GM12875 (cell line): ENCODE measurements around the gene SDK1.

Source experiments
- H3K4me3 ChIP-seq: one replicate; pipeline ENCODE4 v1.5.1; 2011; ENCODE audit warnings: low read depth, low read length, control low read depth
- CTCF ChIP-seq: IDR thresholded peaks from 2 replicates; pipeline ENCODE4 v1.5.1; 2011; ENCODE audit warnings: low read depth, mild to moderate bottlenecking, control low read depth, inconsistent platforms, low read length, moderate library complexity, borderline replicate concordance; ENCODE audit not compliant: insufficient read depth

SDK1 gene

DNA sequence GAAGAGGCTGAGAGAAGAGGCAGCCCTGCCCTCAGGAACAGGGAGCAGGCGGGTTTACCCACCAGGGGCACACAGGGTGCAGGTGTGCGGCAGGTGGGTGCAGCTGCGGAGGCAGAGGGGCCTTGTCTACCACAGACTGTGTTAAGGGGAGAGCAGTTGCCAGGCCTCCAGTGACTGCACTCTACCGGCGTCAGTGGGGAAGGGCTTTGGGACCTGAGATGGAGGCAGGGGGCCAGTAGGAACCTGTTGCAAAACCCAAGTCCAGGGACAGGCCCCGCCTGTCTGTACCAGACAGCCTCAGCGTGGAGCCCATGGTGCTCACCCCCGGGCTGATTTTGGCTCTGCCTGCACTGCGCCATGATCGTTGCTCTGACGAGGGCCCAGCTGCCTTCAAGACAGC, 873.4 kb downstream of the SDK1 start:
- TF ChIP-seq CTCF: no peak

DNA sequence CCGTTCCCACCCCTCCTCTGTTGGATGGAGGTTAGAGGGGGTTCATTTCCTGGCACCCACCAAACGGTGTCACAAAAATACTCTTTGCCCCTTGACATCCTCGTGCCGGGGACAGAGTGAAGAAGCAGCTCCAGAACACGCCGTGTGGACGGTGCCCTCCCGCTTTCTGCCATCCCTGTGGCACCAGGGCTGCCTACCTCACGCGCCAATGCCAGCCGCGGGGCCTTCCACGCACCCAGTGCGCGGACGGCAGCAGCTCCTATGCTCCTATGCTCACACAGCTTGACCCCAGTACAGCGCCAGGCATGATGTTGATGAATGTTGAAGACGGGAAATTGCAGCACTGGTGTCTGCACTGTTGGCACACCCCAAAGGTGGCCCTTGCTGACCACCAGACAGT, 873.8 kb downstream of the SDK1 start:
- no peak overlapping the region for H3K4me3 ChIP-seq
- no peak for TF ChIP-seq CTCF

More for the DNA sequence above, 873.4 kb downstream of the SDK1 start:
- no peak overlapping the region for H3K4me3 ChIP-seq

DNA sequence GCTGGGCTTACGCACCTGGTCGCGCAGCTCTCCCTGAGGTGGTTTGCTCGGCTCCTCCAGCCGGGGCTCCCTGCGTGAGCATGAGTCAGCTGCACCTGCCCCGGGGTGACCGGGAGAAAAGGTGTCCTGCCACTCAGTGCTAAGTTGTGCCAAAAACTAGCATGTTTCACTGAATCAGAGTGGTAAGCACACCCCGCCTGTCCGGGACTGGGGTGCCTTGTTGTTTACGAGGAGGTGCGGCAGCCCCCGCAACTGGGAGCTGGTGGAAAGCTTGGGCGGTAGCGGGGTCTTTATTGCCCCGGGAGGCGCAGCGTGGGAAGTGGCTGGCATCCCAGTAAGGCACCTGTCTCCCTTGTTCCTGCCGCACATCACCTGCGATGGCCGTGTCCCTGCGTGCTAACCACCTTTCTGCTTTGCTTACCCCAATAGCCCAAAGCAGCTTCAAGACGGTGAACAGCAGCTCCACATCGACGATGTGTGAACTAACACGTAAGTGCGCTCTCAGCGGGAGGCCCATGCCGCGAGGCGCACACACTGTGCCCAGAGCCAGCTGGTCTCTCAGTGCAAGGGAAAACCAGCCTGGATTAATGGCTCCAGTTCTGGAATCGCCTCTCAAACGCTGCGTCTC, 874.4 kb downstream of the SDK1 start:
- no peak for TF ChIP-seq CTCF
- no peak overlapping the region for H3K4me3 ChIP-seq

DNA sequence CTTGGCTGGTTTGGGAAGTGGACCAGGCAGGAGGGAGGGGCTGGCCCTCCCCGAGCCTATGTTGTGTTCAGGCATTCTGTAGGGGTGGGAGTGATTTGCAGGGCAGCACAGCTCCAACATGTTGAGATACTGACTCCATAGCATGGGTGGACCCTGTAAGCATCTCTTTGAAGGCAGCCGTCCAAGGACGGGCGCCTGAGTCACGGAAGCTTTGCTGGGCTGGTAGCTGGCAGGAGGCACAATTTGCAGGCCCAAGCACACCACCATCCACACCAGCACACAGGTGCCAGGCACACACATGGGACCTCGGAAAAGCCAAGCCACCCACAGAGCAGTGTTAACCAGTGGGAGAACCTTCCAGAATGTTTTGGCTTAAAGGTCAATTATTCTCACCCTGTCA, 875.9 kb downstream of the SDK1 start:
- H3K4me3 ChIP-seq: no peak overlapping the region
- no peak for TF ChIP-seq CTCF

DNA sequence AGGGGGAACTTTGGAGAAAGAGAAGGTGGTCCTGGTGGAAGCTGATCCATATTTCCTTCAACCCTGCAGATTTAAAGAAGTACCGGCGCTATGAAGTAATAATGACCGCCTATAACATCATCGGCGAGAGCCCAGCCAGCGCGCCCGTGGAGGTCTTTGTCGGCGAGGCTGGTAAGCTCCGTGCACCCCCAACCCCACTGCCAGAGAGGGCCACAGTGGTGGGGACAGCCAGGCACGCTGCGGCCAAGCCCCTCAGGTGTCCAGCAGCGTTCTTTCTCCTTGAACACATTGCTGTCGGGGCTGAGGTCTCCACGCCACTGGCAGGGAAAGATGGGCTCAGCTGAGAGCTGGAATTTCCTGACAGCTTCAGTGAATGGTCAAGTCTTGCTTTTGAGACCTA, 877.4 kb downstream of the SDK1 start:
- no peak for TF ChIP-seq CTCF
- no peak overlapping the region for H3K4me3 ChIP-seq

- no peak for TF ChIP-seq CTCF
- no peak overlapping the region for H3K4me3 ChIP-seq
Measured at GRCh38 chr7:4178916-4179687, 878.0 kb downstream of the SDK1 start.
